Dendritic cell treated with granulocyte-macrophage colony-stimulating factor and Interleukin-4, amounts not matched to agents 40 ng/mL and 50 ng/mL, for 4 days (primary cell): ENCODE measurements around the gene HSFX3.
A peak's percentile ranks its signal among the peaks of the same experiment; 100 is the strongest.
"Not testable (repeated sequence)": the region's sequence is repeated elsewhere in the genome, so short reads cannot be mapped to it uniquely, and the experiment has no call there.

Experiments used
- H3K27ac Mint-ChIP-seq: one replicate; pipeline ENCODE4 v1.8.0; 2022; ENCODE audit warnings: mild to moderate bottlenecking, mixed read lengths
- H3K27me3 Mint-ChIP-seq: one replicate; pipeline ENCODE4 v1.8.0; 2022; ENCODE audit warnings: mild to moderate bottlenecking, mixed read lengths
- H3K36me3 Mint-ChIP-seq: one replicate; pipeline ENCODE4 v1.8.0; 2022; ENCODE audit warnings: low read depth, mixed read lengths
- H3K4me1 Mint-ChIP-seq: one replicate; pipeline ENCODE4 v1.8.0; 2022; ENCODE audit warnings: low read depth, mixed read lengths
- H3K4me3 Mint-ChIP-seq: one replicate; pipeline ENCODE4 v1.8.0; 2022; ENCODE audit warnings: mild to moderate bottlenecking, moderate library complexity, mixed read lengths
- H3K9me3 Mint-ChIP-seq: one replicate; pipeline ENCODE4 v1.8.0; 2022; ENCODE audit warnings: mixed read lengths
- intact Hi-C: fragments of 100-400 bp; cut with micrococcal nuclease; formaldehyde crosslinking; loops from one replicate; pipeline ENCODE4 v1.15.0; 2022

Gene HSFX3

DNA sequence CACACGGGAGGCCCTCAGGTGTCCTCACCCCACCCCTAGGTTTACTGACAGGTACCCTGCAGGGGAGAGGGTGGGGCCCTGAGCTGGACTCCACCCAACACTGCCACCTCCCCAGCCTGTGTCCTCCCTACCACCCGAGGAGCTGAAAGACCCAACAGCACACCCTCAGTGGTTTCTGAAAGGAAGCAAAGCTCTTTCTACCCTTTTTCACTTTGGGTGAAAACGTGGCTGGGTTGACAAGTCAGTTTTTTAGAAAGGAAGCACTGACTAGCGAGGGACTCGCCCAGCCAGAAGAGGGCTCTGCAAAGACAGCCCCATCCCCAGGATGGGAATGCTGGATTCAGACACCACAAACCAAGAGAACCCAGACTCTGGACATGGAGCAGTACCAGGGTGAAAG, 46.8 kb downstream of the HSFX3 start:
- H3K27me3 Mint-ChIP-seq, intact Hi-C loops, H3K36me3 Mint-ChIP-seq, H3K9me3 Mint-ChIP-seq, H3K4me3 Mint-ChIP-seq: not testable (repeated sequence)
- peak overlapping the region; percentile 32 for H3K27ac Mint-ChIP-seq
- H3K4me1 Mint-ChIP-seq = peaks cover 14% of the 10 kb centered on the region

GRCh38 chrX:149499766-149500165, 50.0 kb downstream of the HSFX3 start:
- Mint-ChIP-seq H3K4me1 (peaks cover 12% of the 10 kb centered on the region), H3K9me3 (no peaks in the 10 kb centered on the region), H3K36me3 (peaks cover 8% of the 10 kb centered on the region), H3K4me3 (no peak overlapping the region), H3K27ac (no peak overlapping the region), H3K27me3 (no peaks in the 10 kb centered on the region)
- intact Hi-C loops = no loop called here

GRCh38 chrX:149498767-149499166, 51.0 kb downstream of the HSFX3 start:
- intact Hi-C loops = no loop called here
- Mint-ChIP-seq H3K27ac (no peak overlapping the region), H3K27me3 (no peaks in the 10 kb centered on the region), H3K4me3 (no peak overlapping the region), H3K4me1 (peaks cover 5% of the 10 kb centered on the region), H3K36me3 (no peaks in the 10 kb centered on the region), H3K9me3 (no peaks in the 10 kb centered on the region)
